ENCODE data around the gene TNIP1. TPM values are rescaled to one million over a fixed set of nuclear protein-coding genes. Genes with fewer than 3 reads are reported as not detected.

The TNIP1 gene
- polyA plus RNA-seq, 1 of the 3 experiments (the other 2 are of a cell fraction): 46.2 TPM

- CTCF ChIA-PET: interaction anchor here (4.4 to 9.6 kb wide), 2 partner anchors 7 to 73 kb away, joined by 19 to 93 read pairs; no protein-coding TSS in a partner anchor
- H3K36me3 ChIP-seq (replicated peaks in 1 of 2; ENCODE audit: control insufficient read depth in 1 of 2, insufficient read depth in 2 of 2, low read length in 1 of 2): peaks cover 31 to 49% of the 10 kb centered on the region in 2 experiments
- no peaks in the 10 kb centered on the region for H4K20me1 ChIP-seq (ENCODE audit: insufficient read depth)
These were observed 38.3 kb downstream of the TNIP1 start for GRCh38 chr5:151042453-151043093.

More at GRCh38 chr5:151042453-151043093, 38.3 kb downstream of the TNIP1 start:
- no peaks in the 10 kb centered on the region for H3K9me3 ChIP-seq
- TF ChIP-seq TAF1 (IDR thresholded peaks at IDR 0.05; ENCODE audit: borderline replicate concordance, low read depth, low read length) (no peak), POLR2AphosphoS5 (IDR thresholded peaks at IDR 0.05; ENCODE audit: low read depth, low read length) (no peak), CTCF (IDR thresholded peaks at IDR 0.05) (no peak), ELF1 (IDR thresholded peaks at IDR 0.05) (no peak), RCOR1 (IDR thresholded peaks at IDR 0.05; ENCODE audit: low read length) (no peak), USF2 (IDR thresholded peaks at IDR 0.05; ENCODE audit: borderline replicate concordance, low read depth, low read length) (no peak), RXRA (IDR thresholded peaks at IDR 0.05; ENCODE audit: borderline replicate concordance, low read depth) (no peak), NRF1 (IDR thresholded peaks at IDR 0.05; ENCODE audit: low read depth, low read length) (no peak), USF1 (IDR thresholded peaks at IDR 0.05; ENCODE audit: borderline replicate concordance, low read depth) (no peak), IRF3 (IDR thresholded peaks at IDR 0.05; ENCODE audit: low read depth, low read length) (no peak), MXI1 (IDR thresholded peaks at IDR 0.05; ENCODE audit: low read depth, low read length) (no peak), REST (IDR thresholded peaks at IDR 0.05; ENCODE audit: low read depth, low read length) (no peak), PBX3 (IDR thresholded peaks at IDR 0.05) (no peak), RFX5 (IDR thresholded peaks at IDR 0.05; ENCODE audit: low read length) (no peak), FOSL2 (IDR thresholded peaks at IDR 0.05; ENCODE audit: borderline replicate concordance, low read depth) (no peak), SMC3 (IDR thresholded peaks at IDR 0.05; ENCODE audit: low read depth, low read length) (no peak)
- no peaks in the 10 kb centered on the region for H3K79me2 ChIP-seq (ENCODE audit: insufficient read depth)
- no peaks in the 10 kb centered on the region for H3K27me3 ChIP-seq (ENCODE audit: insufficient read depth)
- H2AFZ ChIP-seq (ENCODE audit: low read depth): no peak overlapping the region
- H3F3A ChIP-seq (replicated peaks; ENCODE audit: insufficient read depth): peaks cover 18% of the 10 kb centered on the region
- no peak for DNase-seq
- H3K9me2 ChIP-seq: no peaks in the 10 kb centered on the region
- H3K4me2 ChIP-seq: no peak overlapping the region
- WGBS (ENCODE audit: low lambda C conversion rate): 91% methylated on average over 8 of the region's 12 CpGs
- H3K9ac ChIP-seq: no peak overlapping the region
- POLR2A ChIA-PET: no interaction called here
- H3K4me3 ChIP-seq (ENCODE audit: low read depth in 2 of 2, low read length in 1 of 2): no peak overlapping the region
- no peak overlapping the region for H3K27ac ChIP-seq (ENCODE audit: low read depth in 2 of 2, low read length in 1 of 2)
- H3K4me1 ChIP-seq (ENCODE audit: control insufficient read depth in 1 of 2, insufficient read depth in 2 of 2, low read depth in 1 of 2, low read length in 1 of 2): peaks cover 0 to 24% of the 10 kb centered on the region in 2 experiments; a peak in 2 of 4 replicates

Data from SK-N-SH (cell line).